ENCODE measurements around the gene ALPK1.

Gene ALPK1

GRCh38 chr4:112416464-112416863, 119.3 kb downstream of the ALPK1 start:
- H3K4me3 ChIP-seq (ENCODE audit: low read depth, low read length) = no peak overlapping the region
- TF ChIP-seq, protein P1, sequence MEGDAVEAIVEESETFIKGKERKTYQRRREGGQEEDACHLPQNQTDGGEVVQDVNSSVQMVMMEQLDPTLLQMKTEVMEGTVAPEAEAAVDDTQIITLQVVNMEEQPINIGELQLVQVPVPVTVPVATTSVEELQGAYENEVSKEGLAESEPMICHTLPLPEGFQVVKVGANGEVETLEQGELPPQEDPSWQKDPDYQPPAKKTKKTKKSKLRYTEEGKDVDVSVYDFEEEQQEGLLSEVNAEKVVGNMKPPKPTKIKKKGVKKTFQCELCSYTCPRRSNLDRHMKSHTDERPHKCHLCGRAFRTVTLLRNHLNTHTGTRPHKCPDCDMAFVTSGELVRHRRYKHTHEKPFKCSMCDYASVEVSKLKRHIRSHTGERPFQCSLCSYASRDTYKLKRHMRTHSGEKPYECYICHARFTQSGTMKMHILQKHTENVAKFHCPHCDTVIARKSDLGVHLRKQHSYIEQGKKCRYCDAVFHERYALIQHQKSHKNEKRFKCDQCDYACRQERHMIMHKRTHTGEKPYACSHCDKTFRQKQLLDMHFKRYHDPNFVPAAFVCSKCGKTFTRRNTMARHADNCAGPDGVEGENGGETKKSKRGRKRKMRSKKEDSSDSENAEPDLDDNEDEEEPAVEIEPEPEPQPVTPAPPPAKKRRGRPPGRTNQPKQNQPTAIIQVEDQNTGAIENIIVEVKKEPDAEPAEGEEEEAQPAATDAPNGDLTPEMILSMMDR (IDR thresholded peaks at IDR 0.05; ENCODE audit: control insufficient read depth, extremely low read depth, insufficient read depth) = no peak
- no peak for DNase-seq (ENCODE audit: low read depth)

DNA sequence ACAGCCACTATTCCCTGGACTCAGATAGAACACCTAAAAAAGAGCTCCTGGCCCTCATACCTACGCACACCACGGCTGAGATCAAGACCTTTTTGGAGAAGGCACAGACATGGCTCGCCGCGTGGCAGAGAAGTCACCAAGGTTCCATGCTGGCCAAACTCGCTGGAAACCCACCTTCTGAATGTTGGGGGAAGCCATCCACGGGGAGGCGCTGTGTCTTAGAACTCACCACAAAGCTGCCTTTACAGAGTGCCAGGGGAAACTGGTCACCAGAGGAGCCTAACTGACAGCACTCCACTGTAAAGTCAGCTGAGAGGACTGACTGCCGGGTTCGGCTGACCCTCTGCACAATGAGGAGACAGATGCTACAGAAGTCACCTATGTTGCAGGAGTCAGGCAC, 120.9 kb downstream of the ALPK1 start:
- no peak overlapping the region for H3K4me3 ChIP-seq (ENCODE audit: low read depth, low read length)
- TF ChIP-seq, protein P1 (IDR thresholded peaks at IDR 0.05; ENCODE audit: control insufficient read depth, extremely low read depth, insufficient read depth) = no peak
- DNase-seq (ENCODE audit: low read depth) = no peak

GRCh38 chr4:112421911-112422310, 124.7 kb downstream of the ALPK1 start:
- no peak overlapping the region for H3K4me3 ChIP-seq (ENCODE audit: low read depth, low read length)
- no peak for DNase-seq (ENCODE audit: low read depth)
- TF ChIP-seq, protein P1 (IDR thresholded peaks at IDR 0.05; ENCODE audit: control insufficient read depth, extremely low read depth, insufficient read depth) = no peak

DNA sequence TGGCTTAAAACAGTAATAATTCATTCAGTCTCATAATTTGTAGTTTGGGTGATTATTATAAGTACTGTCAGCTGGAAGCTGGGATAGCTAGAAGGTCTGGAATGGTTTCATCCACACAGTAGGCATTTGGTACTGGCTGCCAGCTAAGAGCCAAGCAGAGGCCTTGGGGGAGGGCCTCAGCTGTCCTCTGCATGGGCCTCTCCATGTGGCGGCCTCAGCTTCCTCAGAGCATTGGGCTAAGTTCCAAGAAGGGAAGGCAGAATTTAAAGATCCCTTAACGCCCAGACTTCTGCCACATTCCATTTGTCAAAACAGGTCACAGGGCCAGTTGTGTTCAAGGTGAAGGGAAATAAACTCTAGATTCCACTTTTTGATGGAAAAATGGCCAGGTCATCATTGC, 125.5 kb downstream of the ALPK1 start:
- no peak overlapping the region for H3K4me3 ChIP-seq (ENCODE audit: low read depth, low read length)
- no peak for DNase-seq (ENCODE audit: low read depth)
- TF ChIP-seq, protein P1 (IDR thresholded peaks at IDR 0.05; ENCODE audit: control insufficient read depth, extremely low read depth, insufficient read depth) = no peak

GRCh38 chr4:112423591-112423990, 126.4 kb downstream of the ALPK1 start:
- H3K4me3 ChIP-seq (ENCODE audit: low read depth, low read length) = no peak overlapping the region
- DNase-seq (ENCODE audit: low read depth) = no peak
- TF ChIP-seq, protein P1 (IDR thresholded peaks at IDR 0.05; ENCODE audit: control insufficient read depth, extremely low read depth, insufficient read depth) = no peak

DNA sequence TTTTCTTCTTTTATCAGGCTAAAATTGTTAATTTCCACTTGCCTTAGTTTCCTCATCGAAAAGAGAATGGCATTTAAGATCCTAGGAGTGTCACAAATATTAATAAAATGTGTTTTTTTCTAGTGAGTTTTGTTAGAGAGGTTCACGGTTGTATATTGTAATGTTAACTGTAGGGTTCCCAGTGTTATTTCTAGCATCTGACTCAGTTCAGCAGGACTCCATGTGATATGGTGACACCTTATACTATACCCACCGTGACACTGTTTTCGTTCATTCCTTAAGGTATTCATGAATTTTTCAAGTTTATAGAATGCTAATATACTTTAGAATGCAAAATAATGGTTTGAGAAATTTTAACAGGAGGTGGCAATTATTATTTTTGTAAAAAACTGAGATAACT, 128.7 kb downstream of the ALPK1 start:
- H3K4me3 ChIP-seq (ENCODE audit: low read depth, low read length) = no peak overlapping the region
- TF ChIP-seq, protein P1 (IDR thresholded peaks at IDR 0.05; ENCODE audit: control insufficient read depth, extremely low read depth, insufficient read depth) = no peak
- no peak for DNase-seq (ENCODE audit: low read depth)

DNA sequence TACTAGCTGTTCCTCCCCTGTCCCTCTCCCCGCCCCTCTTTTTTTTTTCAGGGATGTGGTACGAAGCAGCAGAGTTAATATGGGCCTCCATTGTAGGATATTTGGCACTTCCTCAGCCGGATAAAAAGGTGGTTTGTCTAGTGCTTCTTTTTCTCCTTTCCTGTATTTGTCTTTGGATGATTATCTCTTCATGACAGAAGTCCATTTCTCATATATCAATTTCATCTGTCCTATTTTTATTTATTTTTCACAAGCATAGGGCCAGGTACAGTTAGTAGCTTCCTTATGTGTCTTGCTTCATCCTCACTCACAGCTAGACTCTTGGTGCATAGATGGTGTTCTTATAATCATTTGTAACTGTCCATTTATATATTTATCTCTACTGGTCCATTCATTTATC, 129.2 kb downstream of the ALPK1 start:
- TF ChIP-seq, protein P1 (IDR thresholded peaks at IDR 0.05; ENCODE audit: control insufficient read depth, extremely low read depth, insufficient read depth) = no peak
- peak; percentile 88 for DNase-seq (ENCODE audit: low read depth)
- H3K4me3 ChIP-seq (ENCODE audit: low read depth, low read length) = no peak overlapping the region
